ENCODE measurements around the gene VPS33A.
"Not testable (repeated sequence)": the region's sequence is repeated elsewhere in the genome, so short reads cannot be mapped to it uniquely, and the experiment has no call there.

Gene VPS33A

GRCh38 chr12:122204167-122205052 lies 61.9 kb downstream of the VPS33A start:
- Histone ChIP-seq H2AFZ (ENCODE audit: low read length) (no peak overlapping the region), H3K4me1 (ENCODE audit: insufficient read depth, low read length, poor library complexity, severe bottlenecking) (no peaks in the 10 kb centered on the region), H3K9me3 (ENCODE audit: insufficient read depth, low read depth, low read length) (no peaks in the 10 kb centered on the region), H3F3A (ENCODE audit: low read depth) (no peaks in the 10 kb centered on the region), H3K4me3 (ENCODE audit: low read length, poor library complexity, severe bottlenecking) (no peak overlapping the region), H3K4me2 (ENCODE audit: low read depth, low read length, poor library complexity, severe bottlenecking) (no peak overlapping the region), H3K79me2 (ENCODE audit: insufficient read depth, low read length) (no peaks in the 10 kb centered on the region), H4K20me1 (ENCODE audit: insufficient read depth, low read length, poor library complexity, severe bottlenecking) (no peaks in the 10 kb centered on the region), H3K9me2 (replicated peaks; ENCODE audit: low read depth, low read length) (no peaks in the 10 kb centered on the region), H3K27me3 (ENCODE audit: insufficient read depth, low read length, poor library complexity, severe bottlenecking) (no peaks in the 10 kb centered on the region), H3K36me3 (ENCODE audit: insufficient read depth, low read length) (peaks cover 30% of the 10 kb centered on the region; the same call in 1 of the 2 replicates), H3K9ac (ENCODE audit: low read depth, low read length, poor library complexity, severe bottlenecking) (no peak overlapping the region)
- no peak for TF ChIP-seq EZH2phosphoT487 (IDR thresholded peaks at IDR 0.05; ENCODE audit: borderline replicate concordance)
- no peak for TF ChIP-seq CTCF (conservative IDR thresholded peaks at IDR 0.05; ENCODE audit: low read length)

- Histone ChIP-seq H3K27me3 (ENCODE audit: insufficient read depth, low read length, poor library complexity, severe bottlenecking) (no peaks in the 10 kb centered on the region), H3K36me3 (ENCODE audit: insufficient read depth, low read length) (peaks cover 23% of the 10 kb centered on the region; the same call in 1 of the 2 replicates), H3K9me2 (replicated peaks; ENCODE audit: low read depth, low read length) (no peaks in the 10 kb centered on the region), H4K20me1 (ENCODE audit: insufficient read depth, low read length, poor library complexity, severe bottlenecking) (no peaks in the 10 kb centered on the region), H2AFZ (ENCODE audit: low read length) (no peak within 1 kb of the TSS), H3K4me1 (ENCODE audit: insufficient read depth, low read length, poor library complexity, severe bottlenecking) (no peaks in the 10 kb centered on the region), H3K9me3 (ENCODE audit: insufficient read depth, low read depth, low read length) (no peaks in the 10 kb centered on the region), H3F3A (ENCODE audit: low read depth) (no peaks in the 10 kb centered on the region), H3K4me3 (ENCODE audit: low read length, poor library complexity, severe bottlenecking) (no peak within 1 kb of the TSS), H3K9ac (ENCODE audit: low read depth, low read length, poor library complexity, severe bottlenecking) (no peak within 1 kb of the TSS), H3K79me2 (ENCODE audit: insufficient read depth, low read length) (no peaks in the 10 kb centered on the region), H3K4me2 (ENCODE audit: low read depth, low read length, poor library complexity, severe bottlenecking) (no peak within 1 kb of the TSS)
- no peak for TF ChIP-seq EZH2phosphoT487 (IDR thresholded peaks at IDR 0.05; ENCODE audit: borderline replicate concordance)
- TF ChIP-seq CTCF (conservative IDR thresholded peaks at IDR 0.05; ENCODE audit: low read length) = no peak
Measured at GRCh38 chr12:122203301-122204166, 62.8 kb downstream of the VPS33A start, which contains the start of gene B3GNT4. TSS of gene B3GNT4 (plus strand) at chr12:122203709. CDS start at chr12:122204619, 910 bp downstream.

- not testable (repeated sequence) for H3K79me2 ChIP-seq (ENCODE audit: insufficient read depth, low read length); H3K4me3 ChIP-seq (ENCODE audit: low read length, poor library complexity, severe bottlenecking); H2AFZ ChIP-seq (ENCODE audit: low read length); H3K9ac ChIP-seq (ENCODE audit: low read depth, low read length, poor library complexity, severe bottlenecking); H3K4me1 ChIP-seq (ENCODE audit: insufficient read depth, low read length, poor library complexity, severe bottlenecking); H3K9me3 ChIP-seq (ENCODE audit: insufficient read depth, low read depth, low read length); H3K4me2 ChIP-seq (ENCODE audit: low read depth, low read length, poor library complexity, severe bottlenecking); H3K9me2 ChIP-seq (replicated peaks; ENCODE audit: low read depth, low read length); H3F3A ChIP-seq (ENCODE audit: low read depth); H4K20me1 ChIP-seq (ENCODE audit: insufficient read depth, low read length, poor library complexity, severe bottlenecking); H3K27me3 ChIP-seq (ENCODE audit: insufficient read depth, low read length, poor library complexity, severe bottlenecking)
- H3K36me3 ChIP-seq (ENCODE audit: insufficient read depth, low read length) = peaks cover 16% of the 10 kb centered on the region; the same call in 1 of the 2 replicates
Measured at GRCh38 chr12:122202811-122203210, 63.5 kb downstream of the VPS33A start.

All from Loucy (cell line).